Stimulated activated CD8-positive, alpha-beta memory T cell treated with anti-CD3 and anti-CD28 coated beads, Interleukin-15, amount 100 ng/mL, for 1 hour (primary cell): ENCODE data around the gene ACTR1A.
"Not testable (repeated sequence)": the region's sequence is repeated elsewhere in the genome, so short reads cannot be mapped to it uniquely, and the experiment has no call there.

Experiments used
- DNase-seq: peaks from one replicate; pipeline ENCODE4 v3.0.0-alpha.2; 2020; ENCODE audit warnings: low read depth

Gene ACTR1A

DNA sequence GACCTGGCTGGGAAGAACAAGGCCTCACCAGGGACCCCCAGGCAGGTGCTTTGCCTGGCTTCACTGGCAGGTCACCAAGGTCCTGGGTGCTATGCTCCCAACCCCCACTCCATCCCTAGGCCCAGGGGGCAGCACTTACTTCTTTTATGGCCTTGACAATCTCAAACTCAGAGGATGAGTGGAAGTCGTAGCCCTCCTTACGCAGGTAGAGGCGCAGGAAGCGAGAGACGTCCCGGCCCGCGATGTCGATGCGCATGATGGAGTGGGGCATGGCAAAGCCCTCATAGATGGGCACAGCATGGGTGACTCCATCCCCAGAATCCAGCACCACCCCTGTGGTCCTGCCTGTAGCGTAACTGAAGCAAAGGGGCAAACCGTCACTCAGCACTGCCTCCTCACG is 18.5 kb downstream of the ACTR1A start:
- no peak for DNase-seq

DNA sequence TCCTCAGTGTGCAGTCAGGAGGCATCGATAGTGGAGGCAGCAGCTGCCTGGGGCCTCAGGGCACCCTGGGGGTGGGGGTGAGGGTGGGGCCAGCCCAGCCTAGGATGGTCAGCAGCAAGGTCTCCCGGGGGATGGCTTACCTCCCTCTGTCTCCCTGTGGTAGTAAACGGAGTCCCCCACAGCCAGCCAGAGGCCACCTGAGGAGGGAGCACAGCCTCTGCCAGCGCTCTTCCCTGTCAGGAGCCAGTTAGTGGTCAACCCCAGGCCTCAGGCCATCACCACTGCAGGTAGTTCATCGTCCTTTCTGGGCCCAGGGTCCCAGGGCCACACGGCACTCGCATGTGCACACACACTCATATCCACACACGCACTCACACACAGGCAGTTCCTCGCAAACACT is 22.1 kb downstream of the ACTR1A start:
- DNase-seq = no peak

DNA sequence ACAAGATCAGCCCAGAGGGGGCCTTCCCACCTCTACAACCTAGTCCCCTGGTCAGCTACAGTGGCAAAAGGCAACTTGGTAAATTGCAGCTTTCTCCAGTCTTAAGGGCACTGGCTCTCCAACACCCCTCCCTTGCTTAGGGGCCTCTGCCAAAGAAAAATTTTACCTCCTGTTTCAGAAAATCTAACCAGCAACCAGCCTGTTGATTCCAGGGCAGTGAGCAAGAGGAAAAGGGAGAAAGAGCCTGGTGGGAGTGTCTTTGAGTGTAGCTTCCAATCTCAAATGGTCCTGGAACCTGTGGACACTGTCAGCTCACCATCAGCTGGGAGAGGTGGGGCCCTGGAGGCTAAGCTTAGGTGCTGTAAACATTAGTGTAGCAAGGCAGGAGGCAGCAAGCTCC is 22.9 kb downstream of the ACTR1A start:
- no peak for DNase-seq

DNA sequence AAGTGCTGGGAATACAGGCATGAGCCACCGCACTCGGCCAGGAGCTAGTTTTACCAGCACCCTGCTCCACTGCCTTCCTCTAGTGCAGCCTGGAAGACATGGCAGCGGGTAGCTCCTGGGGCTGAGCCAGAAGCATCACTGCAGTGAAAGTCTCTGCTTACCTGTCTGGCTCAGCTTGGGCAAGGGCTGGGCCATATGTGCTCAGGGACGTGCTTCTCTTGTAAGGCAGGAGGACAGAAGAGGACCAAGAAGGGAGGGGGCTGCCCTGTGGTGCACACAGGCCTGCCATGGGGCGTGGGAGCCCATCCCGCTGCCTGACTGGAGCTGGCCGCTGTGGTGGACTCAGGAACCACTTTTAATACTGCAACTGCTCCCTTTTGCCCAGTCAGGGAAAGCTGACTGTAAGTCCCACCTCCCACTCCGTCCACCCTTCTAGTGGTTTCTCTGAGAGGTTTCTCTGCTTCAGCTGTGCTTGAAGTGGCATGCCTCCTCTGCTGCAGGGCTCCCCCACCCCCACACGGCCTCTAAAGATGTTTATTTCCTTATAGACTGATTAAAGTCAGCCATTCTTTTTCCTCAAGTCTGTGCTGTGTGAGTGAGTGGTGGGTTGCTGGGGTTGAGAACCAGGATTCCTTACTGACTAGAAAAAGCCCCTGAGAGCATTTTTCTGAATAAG is 25.9 kb downstream of the ACTR1A start:
- DNase-seq = no peak

DNA sequence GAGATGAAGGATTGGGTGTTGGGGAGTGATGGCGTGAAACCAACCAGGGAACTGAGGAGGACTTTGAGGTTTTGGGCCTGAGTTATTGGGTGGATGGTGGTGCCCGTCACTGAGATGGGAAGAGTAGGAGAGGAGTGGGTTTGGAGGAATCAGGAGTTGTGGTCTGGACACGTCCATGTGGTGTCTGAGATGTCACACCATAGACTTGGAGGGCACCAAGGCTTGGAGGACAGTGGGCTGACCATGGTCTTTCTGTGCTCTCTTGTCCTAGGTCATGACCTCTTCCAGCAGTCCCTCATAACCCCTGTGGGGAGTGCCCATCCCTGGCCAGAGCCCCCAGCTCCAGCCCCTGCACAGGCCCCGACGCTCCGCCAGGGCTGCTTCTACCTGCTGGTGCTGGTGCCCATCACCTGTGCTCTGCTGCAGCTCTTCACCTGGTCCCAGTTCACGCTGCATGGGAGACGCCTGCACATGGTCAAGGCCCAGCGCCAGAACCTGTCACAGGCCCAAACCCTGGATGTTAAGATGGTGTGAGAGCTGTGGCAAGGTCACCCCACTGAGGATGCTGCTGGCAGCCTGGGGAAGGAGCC is 27.0 kb downstream of the ACTR1A start:
- DNase-seq = no peak

DNA sequence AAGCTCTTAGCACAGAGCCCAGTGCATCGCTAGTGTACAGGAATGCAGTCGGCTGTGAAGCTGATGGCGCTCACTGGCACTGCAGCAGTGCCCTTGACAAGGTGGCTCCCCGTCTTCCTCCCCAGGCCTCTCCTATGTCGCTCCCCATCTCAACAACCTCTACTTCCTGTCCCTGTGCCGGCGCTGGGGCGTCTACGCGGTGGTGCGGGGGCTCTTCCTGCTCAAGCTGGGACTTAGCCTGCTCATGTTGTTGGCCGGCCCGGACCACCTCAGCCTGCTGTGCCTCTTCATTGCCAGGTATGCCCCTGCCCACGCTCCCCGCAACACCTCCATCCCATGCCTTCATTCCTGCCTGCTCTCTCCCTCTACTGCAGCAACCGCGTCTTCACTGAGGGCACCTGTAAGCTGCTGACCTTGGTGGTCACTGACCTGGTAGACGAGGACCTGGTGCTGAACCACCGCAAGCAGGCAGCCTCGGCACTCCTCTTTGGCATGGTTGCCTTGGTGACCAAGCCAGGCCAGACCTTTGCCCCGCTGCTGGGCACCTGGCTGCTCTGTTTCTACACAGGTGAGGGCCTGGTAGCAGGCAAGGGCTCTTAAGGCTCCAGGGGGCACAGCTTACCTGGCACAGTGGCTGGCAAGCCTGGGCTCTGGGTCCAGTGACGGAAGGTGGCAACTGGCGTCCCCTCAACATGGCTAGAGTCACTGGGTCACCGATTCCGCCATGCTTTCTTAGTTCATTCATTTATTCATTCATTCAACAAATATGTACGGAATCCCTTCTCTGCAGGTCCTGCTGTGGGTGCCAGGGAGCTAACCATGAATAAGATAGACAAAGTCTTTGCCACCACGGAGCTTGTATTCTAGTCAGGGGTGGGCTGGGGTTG is 28.8 kb downstream of the ACTR1A start:
- DNase-seq = no peak

DNA sequence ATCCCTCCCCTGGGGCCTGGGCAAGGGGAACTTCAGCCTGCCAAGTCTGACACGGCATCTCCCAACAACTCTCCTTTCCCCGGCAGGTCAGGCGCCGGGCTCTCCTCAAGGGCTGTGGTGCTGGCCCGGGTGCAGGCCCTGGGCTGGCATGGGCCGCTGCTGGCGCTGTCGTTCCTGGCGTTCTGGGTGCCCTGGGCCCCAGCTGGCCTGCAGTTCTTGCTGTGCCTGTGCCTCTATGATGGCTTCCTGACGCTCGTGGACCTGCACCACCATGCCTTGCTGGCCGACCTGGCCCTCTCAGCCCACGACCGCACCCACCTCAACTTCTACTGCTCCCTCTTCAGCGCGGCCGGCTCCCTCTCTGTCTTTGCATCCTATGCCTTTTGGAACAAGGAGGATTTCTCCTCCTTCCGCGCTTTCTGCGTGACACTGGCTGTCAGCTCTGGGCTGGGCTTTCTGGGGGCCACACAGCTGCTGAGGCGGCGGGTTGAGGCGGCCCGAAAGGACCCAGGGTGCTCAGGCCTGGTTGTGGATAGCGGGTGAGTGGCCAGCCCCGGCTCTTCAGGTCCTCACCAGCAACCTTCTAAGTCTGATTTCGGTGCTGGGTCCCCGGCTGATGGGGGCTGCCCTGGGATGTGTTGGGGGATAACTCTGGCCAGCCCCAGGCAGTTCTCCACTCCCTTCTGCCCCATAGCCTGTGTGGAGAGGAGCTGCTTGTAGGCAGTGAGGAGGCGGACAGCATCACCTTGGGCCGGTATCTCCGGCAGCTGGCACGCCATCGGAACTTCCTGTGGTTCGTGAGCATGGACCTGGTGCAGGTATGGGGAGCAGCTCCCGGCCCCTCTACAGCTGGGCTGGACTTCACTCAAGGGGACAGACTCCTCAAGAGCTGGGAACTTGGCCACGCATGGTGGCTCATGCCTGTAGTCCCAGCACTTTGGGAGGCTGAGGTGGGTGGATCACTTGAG is 31.6 kb downstream of the ACTR1A start:
- DNase-seq = no peak

DNA sequence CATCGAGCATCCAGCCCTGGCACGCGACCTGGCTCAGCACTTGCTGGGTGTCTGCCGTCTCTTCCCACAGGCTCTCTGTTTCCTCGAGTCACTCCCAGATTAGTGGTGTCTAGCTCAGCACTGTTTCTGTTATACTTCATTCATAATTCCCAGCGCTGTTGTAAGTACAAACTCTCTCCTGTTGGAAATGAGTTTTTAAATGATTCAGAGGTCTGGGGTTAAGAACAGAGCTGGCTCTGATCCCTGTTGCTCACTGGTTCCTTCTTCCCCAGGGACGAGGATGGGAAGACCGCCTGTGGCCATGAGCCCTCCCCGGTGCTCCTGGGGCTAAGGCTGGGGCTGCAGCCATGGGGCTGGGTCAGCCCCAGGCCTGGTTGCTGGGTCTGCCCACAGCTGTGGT is 33.8 kb downstream of the ACTR1A start:
- no peak for DNase-seq

DNA sequence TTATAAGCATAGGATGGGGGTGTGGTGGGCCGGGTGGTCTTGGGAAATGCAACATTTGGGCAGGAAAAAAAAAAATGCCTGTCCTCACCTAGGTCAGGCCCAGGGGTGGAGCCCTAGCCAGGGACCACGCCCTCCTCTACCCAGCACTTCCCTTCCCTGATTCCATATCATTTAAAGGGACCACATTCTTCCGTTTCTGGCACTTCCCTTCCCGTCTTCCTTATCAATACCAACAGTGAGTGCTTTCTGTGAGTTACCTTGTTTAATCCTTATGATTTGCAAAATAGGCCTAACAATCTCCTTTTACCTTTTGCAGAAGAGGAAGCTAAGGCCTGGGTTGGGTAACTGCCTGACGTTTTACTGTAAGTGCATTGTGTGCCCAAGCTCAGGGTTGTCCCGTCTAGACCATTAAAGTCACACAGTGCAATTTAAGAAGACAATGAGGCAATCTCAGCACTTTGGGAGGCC is 34.5 kb downstream of the ACTR1A start:
- no peak for DNase-seq

DNA sequence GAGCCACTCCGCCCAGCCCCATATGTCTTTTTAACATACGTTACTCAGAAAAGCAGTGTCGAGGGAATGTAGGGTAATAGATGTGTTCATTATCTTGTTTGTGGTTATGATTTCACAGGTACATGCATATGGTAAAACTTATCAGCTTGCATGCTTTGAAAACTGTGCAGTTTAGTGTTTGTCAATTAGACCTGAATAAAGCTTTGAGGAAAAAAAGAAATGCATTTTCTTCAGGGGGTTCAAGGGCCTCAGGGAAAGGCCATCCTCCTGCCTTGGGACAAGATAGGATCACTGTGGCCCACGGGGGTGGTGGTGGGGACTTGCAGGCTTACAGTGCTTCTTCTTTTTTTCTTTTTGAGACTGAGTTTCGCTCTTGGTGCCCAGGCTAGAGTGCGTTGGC is 35.2 kb downstream of the ACTR1A start:
- DNase-seq = no peak

DNA sequence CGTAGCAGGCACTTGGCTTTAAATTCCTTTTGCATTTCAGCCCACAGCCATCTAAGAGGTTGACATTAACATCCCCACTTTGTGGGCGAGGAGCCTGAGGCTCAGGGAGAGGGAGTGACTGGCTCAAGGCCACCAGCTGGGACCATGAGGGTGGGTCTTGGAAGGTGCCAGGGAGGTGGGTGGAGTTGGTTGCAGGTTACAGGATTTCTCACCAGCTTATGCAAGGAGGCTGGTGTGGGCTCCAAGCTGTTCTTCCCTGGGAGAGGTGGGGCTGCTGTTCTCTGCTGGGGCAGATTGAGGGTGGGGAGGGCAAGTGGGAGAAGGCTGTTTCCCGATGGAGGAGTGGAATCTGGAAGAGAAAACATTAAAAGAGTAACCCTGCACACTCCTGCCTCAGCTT is 37.0 kb downstream of the ACTR1A start:
- no peak for DNase-seq

DNA sequence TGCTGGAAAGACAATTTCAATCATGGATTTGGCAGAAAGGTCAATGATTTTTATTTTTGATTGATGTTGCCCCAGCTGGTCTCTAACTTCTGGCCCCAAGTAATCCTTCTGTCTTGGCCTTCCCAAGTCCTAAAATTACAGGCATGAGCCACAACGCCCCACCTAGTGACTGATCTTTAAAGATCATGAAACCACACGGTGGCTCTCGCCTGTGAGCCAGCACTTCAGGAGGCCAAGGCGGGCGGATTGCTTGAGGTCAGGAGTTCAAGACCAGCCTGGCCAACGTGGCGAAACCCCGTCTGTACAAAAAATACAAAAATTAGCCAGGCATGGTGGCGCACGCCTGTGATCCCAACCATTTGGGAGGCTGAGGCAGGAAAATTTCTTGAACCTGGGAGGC is 38.5 kb downstream of the ACTR1A start:
- no peak for DNase-seq

DNA sequence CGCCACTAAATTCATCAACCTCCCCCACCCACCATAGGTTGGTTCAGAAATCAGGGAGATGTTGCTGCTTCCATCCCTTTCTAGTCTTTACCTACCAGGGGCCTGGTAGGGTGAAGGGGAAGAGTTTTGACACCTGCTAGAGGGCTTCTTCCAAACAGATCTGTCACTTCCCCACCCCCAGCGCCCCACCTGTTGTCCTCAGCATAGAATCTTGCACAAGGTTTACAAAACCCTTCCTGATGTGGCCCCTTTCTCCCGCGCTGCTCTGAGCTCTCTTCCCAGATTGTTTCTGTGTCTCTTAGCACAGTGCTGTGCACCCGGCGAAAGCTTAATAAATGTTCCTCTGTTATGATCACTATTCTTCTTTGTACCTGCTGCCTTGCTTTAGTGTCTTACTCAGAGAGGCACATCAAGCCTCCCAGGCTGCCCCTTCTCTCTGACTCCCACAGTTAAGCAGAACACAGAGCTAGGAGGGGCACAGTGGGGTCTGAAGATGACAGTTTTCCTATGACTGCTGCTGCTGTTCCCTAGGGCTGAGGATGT is 39.9 kb downstream of the ACTR1A start:
- no peak for DNase-seq

DNA sequence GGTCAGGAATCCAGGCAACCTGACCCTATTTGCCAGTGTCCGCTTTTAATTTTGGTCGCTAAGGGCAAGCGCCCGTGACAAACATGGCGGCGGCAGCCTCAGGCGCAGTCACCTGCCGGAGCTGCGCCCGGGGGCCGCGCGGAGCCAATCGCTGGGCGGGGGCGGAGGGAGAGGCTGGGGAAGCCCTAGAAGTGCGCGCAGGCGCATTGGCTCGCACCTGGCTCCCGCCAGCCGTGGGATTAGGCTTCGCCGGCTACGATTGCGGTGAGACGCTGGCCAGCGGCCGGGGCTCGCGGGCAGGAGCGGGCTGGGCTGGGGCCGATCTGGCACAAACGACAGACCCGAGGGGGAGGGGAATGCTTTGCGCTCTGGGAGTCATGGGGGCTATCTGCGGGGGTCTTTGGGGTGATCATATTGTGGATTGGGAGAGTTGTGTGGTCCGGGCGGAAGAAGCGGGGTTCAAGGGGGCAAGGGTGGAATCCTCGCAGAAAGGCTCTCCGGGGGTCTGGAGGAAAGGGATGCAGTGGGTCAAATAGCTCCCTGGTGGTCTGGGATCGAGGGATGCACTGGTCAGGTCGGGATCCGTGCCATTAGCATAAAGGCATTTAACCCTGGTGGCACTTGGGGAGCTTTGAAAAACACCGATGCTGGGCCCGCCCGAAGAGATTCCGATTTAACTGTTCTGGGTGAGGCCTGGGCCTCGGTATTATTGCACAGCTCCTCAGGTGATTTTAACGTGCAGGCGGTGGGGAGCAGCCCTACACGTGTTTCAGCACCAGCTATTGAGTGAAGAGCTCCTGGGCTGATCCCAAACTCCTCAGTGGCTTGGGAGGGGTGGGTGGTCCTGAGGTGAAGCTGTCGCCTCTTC is 41.1 kb downstream of the ACTR1A start:
- peak; percentile 84 for DNase-seq

DNA sequence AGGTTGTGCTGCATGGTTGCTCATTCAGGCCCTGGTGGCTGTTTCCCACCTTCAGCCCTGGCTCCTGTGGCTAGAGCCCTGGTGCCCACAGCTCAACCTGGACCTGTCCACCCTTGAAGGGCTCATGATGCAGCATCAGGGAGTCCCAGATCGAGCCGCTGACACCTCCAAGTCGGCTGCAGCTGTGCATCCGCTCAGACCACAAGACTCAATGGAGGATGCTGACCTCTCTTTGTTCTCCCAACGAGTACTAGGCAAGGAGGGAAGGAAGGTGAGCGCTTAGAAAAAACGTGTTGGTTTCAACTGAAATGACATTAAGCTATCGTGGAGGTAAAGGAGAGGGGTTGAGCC is 41.7 kb downstream of the ACTR1A start:
- no peak for DNase-seq

DNA sequence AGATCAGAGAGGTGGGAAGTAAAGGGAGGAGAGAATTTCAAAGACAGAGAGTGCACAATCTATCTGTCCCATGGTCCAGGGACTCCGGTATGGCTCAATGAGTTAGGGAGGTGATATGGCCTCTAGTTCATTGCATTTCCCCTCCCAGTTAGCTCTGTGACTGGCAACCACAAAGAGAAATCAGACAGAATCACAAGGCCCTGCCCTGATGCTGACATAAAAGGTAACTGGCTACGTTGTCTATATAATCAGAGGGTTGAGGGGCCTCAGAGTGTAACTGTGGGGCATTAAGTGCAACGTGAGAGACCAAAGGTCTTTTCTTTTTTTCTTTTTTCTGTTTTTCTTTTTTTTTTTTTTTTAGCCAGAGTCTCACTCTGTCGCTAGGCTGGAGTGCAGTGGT is 43.9 kb downstream of the ACTR1A start:
- DNase-seq = no peak

DNA sequence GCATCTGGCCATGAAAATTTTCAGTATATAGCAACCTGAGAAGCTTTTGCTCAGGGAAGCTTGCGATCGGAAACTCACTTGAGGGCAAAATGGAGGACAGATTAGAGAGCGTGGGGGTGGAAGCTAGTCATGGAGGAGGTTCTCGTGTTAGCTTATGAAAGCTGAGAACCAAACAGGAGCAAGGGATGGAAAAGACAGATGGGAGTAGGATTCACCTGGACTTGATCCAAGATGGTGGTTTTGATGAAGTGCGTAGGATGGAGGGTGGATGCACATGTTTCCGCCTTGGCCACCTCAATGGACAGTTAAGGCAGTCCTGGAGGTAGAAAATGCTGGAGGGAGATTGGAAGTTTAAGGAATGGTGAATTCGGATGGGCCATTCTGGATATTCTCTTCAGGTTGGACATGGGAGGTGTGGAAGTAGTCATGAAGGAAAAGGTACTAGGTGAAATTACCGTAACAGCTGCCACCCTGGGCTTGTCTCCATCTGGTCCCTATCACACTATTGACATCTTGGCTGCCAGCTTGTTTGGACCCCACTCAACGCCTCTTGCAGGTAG is 44.8 kb downstream of the ACTR1A start:
- DNase-seq = no peak

DNA sequence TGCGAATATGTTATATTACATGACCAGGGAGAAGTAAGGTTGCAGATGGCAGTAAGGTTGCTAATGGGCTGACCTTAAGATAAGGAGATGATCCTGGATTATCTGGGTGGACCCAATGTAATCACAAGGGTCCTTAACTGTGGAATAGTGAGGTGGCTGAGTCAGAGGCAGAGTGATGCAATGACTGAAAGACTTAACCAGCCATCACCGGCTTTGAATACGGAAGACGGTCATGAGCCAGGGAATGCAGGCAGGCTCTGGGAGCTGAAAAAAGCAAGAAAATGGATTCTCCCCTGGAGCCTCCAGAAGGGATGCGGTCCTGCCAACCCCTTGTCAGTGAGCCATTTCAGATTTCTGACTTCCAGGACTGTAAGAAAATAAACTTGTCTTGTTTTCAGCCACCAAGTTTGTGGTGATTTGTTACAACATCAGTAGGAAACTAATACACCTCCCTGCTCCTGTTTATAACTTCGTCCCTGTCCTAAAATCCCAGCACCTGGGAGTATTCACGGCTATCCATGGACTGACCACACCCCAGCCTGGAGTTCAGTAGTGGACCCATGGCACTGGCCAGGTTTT is 46.5 kb downstream of the ACTR1A start:
- DNase-seq = no peak

DNA sequence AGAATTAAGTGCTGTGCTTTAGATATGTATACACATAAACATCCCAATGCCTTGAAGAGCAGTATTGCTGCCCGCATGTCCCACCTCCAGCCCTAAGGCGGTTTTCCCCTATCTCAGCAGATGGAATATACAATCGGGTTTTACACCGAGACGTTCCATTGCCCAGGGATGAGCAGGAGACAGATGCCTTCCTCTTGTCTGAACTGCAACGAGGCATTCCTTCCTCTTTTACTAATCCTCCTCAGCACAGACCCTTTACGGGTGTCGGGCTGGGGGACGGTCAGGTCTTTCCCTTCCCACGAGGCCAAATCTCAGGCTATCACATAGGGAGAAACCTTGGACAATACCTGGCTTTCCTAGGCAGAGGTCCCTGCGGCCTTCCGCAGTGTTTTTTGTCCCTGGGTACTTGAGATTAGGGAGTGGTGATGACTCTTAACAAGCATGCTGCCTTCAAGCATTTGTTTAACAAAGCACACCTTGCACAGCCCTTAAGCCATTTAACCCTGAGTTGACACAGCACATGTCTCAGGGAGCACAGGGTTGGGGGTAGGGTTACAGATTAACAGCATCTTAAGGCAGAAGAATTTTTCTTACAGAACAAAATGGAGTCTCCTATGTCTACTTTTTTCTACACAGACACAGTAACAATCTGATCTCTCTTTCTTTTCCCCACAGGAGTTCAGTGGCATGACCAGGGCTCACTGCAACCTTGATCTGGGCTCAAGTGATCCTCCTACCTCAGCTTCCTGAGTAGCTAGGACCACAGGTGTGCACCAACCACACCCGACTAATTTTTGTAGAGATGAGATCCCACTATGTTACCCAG is 47.6 kb downstream of the ACTR1A start:
- DNase-seq = not testable (repeated sequence)
